ENCODE results near the gene GREB1L. TPM values are rescaled to one million over a fixed set of nuclear protein-coding genes. Genes with fewer than 3 reads are reported as not detected.

The GREB1L gene
- polyA plus RNA-seq, 1 donor from 2014 or later = 23.3 TPM

- Histone ChIP-seq H3F3A (ENCODE audit: insufficient read depth, low read length, poor library complexity, severe bottlenecking) (no peaks in the 10 kb centered on the region), H3K36me3 (ENCODE audit: insufficient read depth, low read length) (no peaks in the 10 kb centered on the region), H3K9me2 (ENCODE audit: insufficient read depth, low read length) (no peaks in the 10 kb centered on the region), H3K27ac (ENCODE audit: low read length) (no peak overlapping the region), H3K9me3 (ENCODE audit: low read length) (no peaks in the 10 kb centered on the region), H3K4me2 (ENCODE audit: low read length) (no peak overlapping the region), H3K27me3 (ENCODE audit: insufficient read depth, low read depth, low read length) (no peaks in the 10 kb centered on the region), H3K9ac (ENCODE audit: low read length) (no peak overlapping the region), H2AFZ (ENCODE audit: low read depth, low read length) (no peak overlapping the region), H4K20me1 (ENCODE audit: insufficient read depth) (no peaks in the 10 kb centered on the region), H3K4me3 (ENCODE audit: low read length) (no peak overlapping the region), H3K79me2 (replicated peaks; ENCODE audit: insufficient read depth, low read length) (peaks cover 6% of the 10 kb centered on the region)
- no peak for TF ChIP-seq EZH2 (IDR thresholded peaks at IDR 0.05; ENCODE audit: borderline replicate concordance, insufficient read depth, low read length, poor library complexity, severe bottlenecking)
- TF ChIP-seq EP300 (conservative IDR thresholded peaks at IDR 0.05; ENCODE audit: poor library complexity, severe bottlenecking) = no peak
- TF ChIP-seq REST (IDR thresholded peaks at IDR 0.05; ENCODE audit: borderline replicate concordance) = no peak
- TF ChIP-seq SMC3 (conservative IDR thresholded peaks at IDR 0.05; ENCODE audit: poor library complexity) = no peak
- TF ChIP-seq CTCF (IDR thresholded peaks at IDR 0.05; ENCODE audit: poor library complexity, severe bottlenecking) = no peak
- TF ChIP-seq TAF1 (IDR thresholded peaks at IDR 0.05; ENCODE audit: low read depth) = no peak
- TF ChIP-seq RAD21 (conservative IDR thresholded peaks at IDR 0.05) = no peak
- TF ChIP-seq MXI1 (conservative IDR thresholded peaks at IDR 0.05; ENCODE audit: poor library complexity, severe bottlenecking) = no peak
- no peak for TF ChIP-seq POLR2AphosphoS5 (IDR thresholded peaks at IDR 0.05)
Measured at GRCh38 chr18:21267400-21267799, 25.4 kb downstream of the GREB1L start.

- H3K9me3 ChIP-seq (ENCODE audit: low read length) = no peaks in the 10 kb centered on the region
- H3K27me3 ChIP-seq (ENCODE audit: insufficient read depth, low read depth, low read length) = no peaks in the 10 kb centered on the region
- peaks cover 6% of the 10 kb centered on the region for H3K79me2 ChIP-seq (replicated peaks; ENCODE audit: insufficient read depth, low read length)
- H3K27ac ChIP-seq (ENCODE audit: low read length) = no peak overlapping the region
- no peak overlapping the region for H2AFZ ChIP-seq (ENCODE audit: low read depth, low read length)
- no peaks in the 10 kb centered on the region for H3K9me2 ChIP-seq (ENCODE audit: insufficient read depth, low read length)
- H4K20me1 ChIP-seq (ENCODE audit: insufficient read depth) = no peaks in the 10 kb centered on the region
- no peak overlapping the region for H3K4me2 ChIP-seq (ENCODE audit: low read length)
- H3K9ac ChIP-seq (ENCODE audit: low read length) = no peak overlapping the region
- H3K36me3 ChIP-seq (ENCODE audit: insufficient read depth, low read length) = no peaks in the 10 kb centered on the region
- no peaks in the 10 kb centered on the region for H3F3A ChIP-seq (ENCODE audit: insufficient read depth, low read length, poor library complexity, severe bottlenecking)
- no peak for TF ChIP-seq SMC3 (conservative IDR thresholded peaks at IDR 0.05; ENCODE audit: poor library complexity)
- TF ChIP-seq EZH2 (IDR thresholded peaks at IDR 0.05; ENCODE audit: borderline replicate concordance, insufficient read depth, low read length, poor library complexity, severe bottlenecking) = no peak
- no peak for TF ChIP-seq EP300 (conservative IDR thresholded peaks at IDR 0.05; ENCODE audit: poor library complexity, severe bottlenecking)
- TF ChIP-seq CTCF (IDR thresholded peaks at IDR 0.05; ENCODE audit: poor library complexity, severe bottlenecking) = no peak
- TF ChIP-seq REST (IDR thresholded peaks at IDR 0.05; ENCODE audit: borderline replicate concordance) = no peak
- TF ChIP-seq MXI1 (conservative IDR thresholded peaks at IDR 0.05; ENCODE audit: poor library complexity, severe bottlenecking) = no peak
- TF ChIP-seq TAF1 (IDR thresholded peaks at IDR 0.05; ENCODE audit: low read depth) = no peak
- no peak for TF ChIP-seq POLR2AphosphoS5 (IDR thresholded peaks at IDR 0.05)
- H3K4me3 ChIP-seq (ENCODE audit: low read length) = no peak overlapping the region
Measured at GRCh38 chr18:21269349-21269748, 27.3 kb downstream of the GREB1L start.
